GM18873 (cell line): ENCODE data around the gene SAMD11.

Source experiments
- ATAC-seq: cut with Tn5 transposase; IDR thresholded peaks from one replicate; pipeline ENCODE4 v1.9.1; 2021; ENCODE audit warnings: mild to moderate bottlenecking, moderate library complexity, moderate number of reproducible peaks; ENCODE audit not compliant: unreplicated experiment, low FRiP score

SAMD11 gene

GRCh38 chr1:961132-961669 is 37.5 kb downstream of the SAMD11 start:
- no peak for ATAC-seq

- no peak for ATAC-seq
Measured at GRCh38 chr1:962381-963300, 38.9 kb downstream of the SAMD11 start.

- no peak for ATAC-seq
Measured at GRCh38 chr1:963301-963651, 39.6 kb downstream of the SAMD11 start.

GRCh38 chr1:963746-964525 is 40.2 kb downstream of the SAMD11 start:
- no peak for ATAC-seq

GRCh38 chr1:964691-965525 is 41.2 kb downstream of the SAMD11 start:
- ATAC-seq, result no peak

GRCh38 chr1:965526-966134 is 41.9 kb downstream of the SAMD11 start:
- ATAC-seq, result no peak

- ATAC-seq, result no peak
Measured at GRCh38 chr1:966135-966703, 42.5 kb downstream of the SAMD11 start, which contains the start of gene PLEKHN1. PLEKHN1 (plus strand) TSS chr1:966482; CDS start chr1:966532, 50 bp downstream.

GRCh38 chr1:966704-967300 is 43.1 kb downstream of the SAMD11 start:
- no peak for ATAC-seq

GRCh38 chr1:967466-968343 is 44.0 kb downstream of the SAMD11 start:
- no peak for ATAC-seq

- no peak for ATAC-seq
Measured at GRCh38 chr1:969260-969855, 45.6 kb downstream of the SAMD11 start.

- ATAC-seq, result no peak
Measured at GRCh38 chr1:970242-970972, 46.7 kb downstream of the SAMD11 start.

GRCh38 chr1:970973-971730 is 47.4 kb downstream of the SAMD11 start:
- no peak for ATAC-seq

- no peak for ATAC-seq
Measured at GRCh38 chr1:971751-972506, 48.2 kb downstream of the SAMD11 start.

GRCh38 chr1:972726-973458 is 49.2 kb downstream of the SAMD11 start:
- no peak for ATAC-seq
